ENCODE data around the gene MPND. TPM values are rescaled to one million over a fixed set of nuclear protein-coding genes. Genes with fewer than 3 reads are reported as not detected.
A peak's percentile ranks its signal among the peaks of the same experiment; 100 is the strongest.

Gene MPND
- total and polyA plus RNA-seq, 7 experiments from 2014 or later: 4.0 to 24.4 (median 14.9) TPM

DNA sequence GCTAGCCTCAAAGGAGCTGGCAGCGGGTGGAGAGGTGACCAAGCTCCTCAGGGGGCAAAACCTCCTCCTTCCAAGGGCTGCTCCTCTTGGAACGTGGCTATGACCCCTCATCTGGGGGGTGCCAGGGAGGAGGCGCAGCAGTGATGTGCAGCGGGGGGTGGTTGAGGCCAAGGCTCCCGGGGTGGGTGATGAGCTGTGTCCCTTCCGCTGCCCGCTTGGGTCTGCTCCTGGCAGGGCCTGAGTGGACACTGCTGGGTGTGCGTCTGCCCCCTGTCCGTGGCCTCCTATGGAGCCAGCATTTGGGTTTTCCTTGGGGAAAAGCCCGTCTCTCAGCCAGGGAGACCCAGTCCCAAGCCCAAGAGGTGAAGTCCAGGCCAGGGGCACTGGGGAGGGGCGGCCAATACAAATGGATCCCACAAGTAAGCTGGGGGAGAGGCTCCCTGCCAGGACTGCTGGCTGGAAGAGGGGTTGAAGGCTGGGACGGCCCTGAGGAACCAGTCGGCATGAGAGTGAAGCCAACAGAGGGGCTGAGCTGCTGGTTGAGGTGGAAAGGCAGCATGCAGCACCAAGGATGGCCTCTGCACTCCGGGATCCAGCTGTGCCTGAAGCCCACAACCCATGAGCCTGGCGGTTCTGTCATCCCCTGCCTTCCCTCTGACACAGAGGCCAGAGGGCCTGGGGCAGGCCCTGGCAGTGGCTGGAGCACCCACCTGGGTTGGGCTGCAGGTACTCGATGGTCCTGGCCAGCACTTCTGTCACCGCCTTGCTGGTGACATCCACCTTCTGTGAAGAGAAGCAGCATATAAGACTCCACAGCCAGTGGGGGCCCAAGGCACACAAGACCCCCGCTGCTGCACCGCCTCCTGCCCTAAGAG, 22.7 kb downstream of the MPND start:
- H3K27me3 ChIP-seq (ENCODE audit: control insufficient read depth in 2 of 2, insufficient read depth in 2 of 2, low read length in 2 of 2): no peaks in the 10 kb centered on the region
- H3K4me3 ChIP-seq (ENCODE audit: low read length): no peak overlapping the region
- H3K9me3 ChIP-seq (ENCODE audit: control insufficient read depth in 2 of 3, low read length in 3 of 3): no peaks in the 10 kb centered on the region
- Mint-ChIP-seq H3K4me1 (peaks cover 22 to 41% (median 28%) of the 10 kb centered on the region in 7 donors), H3K36me3 (peaks cover 0 to 4% (median 3%) of the 10 kb centered on the region in 5 donors), H3K27me3 (no peaks in the 10 kb centered on the region), H3K27ac (peak overlapping the region in 6 of 9 donors; percentile 30 to 65 (median 58)), H3K4me3 (peak overlapping the region in 2 of 10 donors; percentile 6 to 44), H3K9me3 (no peaks in the 10 kb centered on the region)
- ChIA-PET POLR2A (interaction anchor here (1.1 to 1.2 kb wide), 2 partner anchors 34 to 38 kb away, joined by 3 read pairs; partner anchors contain the start of gene SH3GL1), CTCF (interaction anchor here (0.9 to 1.0 kb wide), 2 partner anchors 35 to 36 kb away, joined by 3 read pairs; partner anchors contain the start of gene CHAF1A)
- H3K27ac ChIP-seq (ENCODE audit: low read depth, low read length): no peak overlapping the region
- intact Hi-C loops (cut with micrococcal nuclease): no loop called here
- H3K4me1 ChIP-seq (ENCODE audit: control insufficient read depth in 2 of 2, insufficient read depth in 2 of 2, low read length in 2 of 2): peaks cover 18 to 28% of the 10 kb centered on the region in 2 donors
- no peak for DNase-seq
- no peak for ATAC-seq
- peaks cover 0 to 70% (median 5%) of the 10 kb centered on the region in 3 experiments for H3K36me3 ChIP-seq (ENCODE audit: control insufficient read depth in 2 of 3, insufficient read depth in 3 of 3, low read length in 3 of 3)

- Histone ChIP-seq H3K4me3 (ENCODE audit: low read length) (no peak overlapping the region), H3K4me1 (ENCODE audit: control insufficient read depth in 2 of 2, insufficient read depth in 2 of 2, low read length in 2 of 2) (peaks cover 21 to 32% of the 10 kb centered on the region in 2 donors), H3K27ac (ENCODE audit: low read depth, low read length) (peak overlapping the region; percentile 8), H3K27me3 (ENCODE audit: control insufficient read depth in 2 of 2, insufficient read depth in 2 of 2, low read length in 2 of 2) (no peaks in the 10 kb centered on the region), H3K36me3 (ENCODE audit: control insufficient read depth in 2 of 3, insufficient read depth in 3 of 3, low read length in 3 of 3) (peaks cover 0 to 66% (median 5%) of the 10 kb centered on the region in 3 experiments), H3K9me3 (ENCODE audit: control insufficient read depth in 2 of 3, low read length in 3 of 3) (no peaks in the 10 kb centered on the region)
- ChIA-PET CTCF (no interaction called here), POLR2A (interaction anchor here (1.0 to 1.2 kb wide), 2 partner anchors 35 to 39 kb away, joined by 3 read pairs; partner anchors contain the start of gene CHAF1A)
- H3K27ac Mint-ChIP-seq: peak overlapping the region; percentile 30 to 95 (median 78)
- peaks cover 22 to 46% (median 31%) of the 10 kb centered on the region in 7 donors for H3K4me1 Mint-ChIP-seq
- intact Hi-C loops (cut with micrococcal nuclease): no loop called here
- ATAC-seq (no peak), DNase-seq (no peak)
- H3K4me3 Mint-ChIP-seq: peak overlapping the region in 2 of 10 donors; percentile 6 to 44
- H3K36me3 Mint-ChIP-seq: peaks cover 0 to 4% (median 3%) of the 10 kb centered on the region in 5 donors
- H3K27me3 Mint-ChIP-seq: no peaks in the 10 kb centered on the region
- H3K9me3 Mint-ChIP-seq: no peaks in the 10 kb centered on the region
Measured at GRCh38 chr19:4366666-4367335, 23.4 kb downstream of the MPND start.

GRCh38 chr19:4367336-4367723, 24.0 kb downstream of the MPND start:
- H3K36me3 ChIP-seq (ENCODE audit: control insufficient read depth in 2 of 3, insufficient read depth in 3 of 3, low read length in 3 of 3): peaks cover 0 to 61% (median 5%) of the 10 kb centered on the region in 3 experiments
- CTCF ChIA-PET: no interaction called here
- Mint-ChIP-seq H3K9me3 (no peaks in the 10 kb centered on the region), H3K27ac (peak overlapping the region in 7 of 9 donors; percentile 60 to 95 (median 92)), H3K27me3 (no peaks in the 10 kb centered on the region), H3K4me3 (peak overlapping the region in 1 of 10 donors; percentile 96), H3K36me3 (peaks cover 0 to 3% (median 0%) of the 10 kb centered on the region in 5 donors), H3K4me1 (peaks cover 22 to 51% (median 31%) of the 10 kb centered on the region in 7 donors)
- no peak overlapping the region for H3K27ac ChIP-seq (ENCODE audit: low read depth, low read length)
- H3K9me3 ChIP-seq (ENCODE audit: control insufficient read depth in 2 of 3, low read length in 3 of 3): no peaks in the 10 kb centered on the region
- peaks cover 21 to 32% of the 10 kb centered on the region in 2 donors for H3K4me1 ChIP-seq (ENCODE audit: control insufficient read depth in 2 of 2, insufficient read depth in 2 of 2, low read length in 2 of 2)
- POLR2A ChIA-PET: interaction anchor here (1.0 to 1.7 kb wide), 3 partner anchors 24 to 39 kb away, joined by 3 to 7 read pairs (median 3); partner anchors contain the start of genes CHAF1A and MPND
- no peak overlapping the region for H3K4me3 ChIP-seq (ENCODE audit: low read length)
- ATAC-seq: no peak
- intact Hi-C loops (cut with micrococcal nuclease): no loop called here
- H3K27me3 ChIP-seq (ENCODE audit: control insufficient read depth in 2 of 2, insufficient read depth in 2 of 2, low read length in 2 of 2): no peaks in the 10 kb centered on the region
- DNase-seq: no peak

- H3K27me3 Mint-ChIP-seq: no peaks in the 10 kb centered on the region
- ChIA-PET CTCF (no interaction called here), POLR2A (interaction anchor here (1.0 to 1.7 kb wide), 2 partner anchors 24 to 34 kb away, joined by 3 to 7 read pairs; partner anchors contain the start of genes CHAF1A and MPND)
- H3K36me3 Mint-ChIP-seq: peaks cover 0 to 3% (median 0%) of the 10 kb centered on the region in 5 donors
- ATAC-seq: no peak
- H3K27me3 ChIP-seq (ENCODE audit: control insufficient read depth in 2 of 2, insufficient read depth in 2 of 2, low read length in 2 of 2): no peaks in the 10 kb centered on the region
- no peaks in the 10 kb centered on the region for H3K9me3 Mint-ChIP-seq
- intact Hi-C loops (cut with micrococcal nuclease): loop anchor here in 1 of 2 donors (2.0 kb wide), 1 partner anchor 25 kb away; the partner anchor contains the start of gene MPND
- peaks cover 22 to 51% (median 35%) of the 10 kb centered on the region in 7 donors for H3K4me1 Mint-ChIP-seq
- no peaks in the 10 kb centered on the region for H3K9me3 ChIP-seq (ENCODE audit: control insufficient read depth in 2 of 3, low read length in 3 of 3)
- H3K27ac ChIP-seq (ENCODE audit: low read depth, low read length): peak overlapping the region; percentile 68
- H3K27ac Mint-ChIP-seq: peak overlapping the region in 8 of 9 donors; percentile 53 to 95 (median 85)
- H3K36me3 ChIP-seq (ENCODE audit: control insufficient read depth in 2 of 3, insufficient read depth in 3 of 3, low read length in 3 of 3): peaks cover 0 to 56% (median 5%) of the 10 kb centered on the region in 3 experiments
- no peak overlapping the region for H3K4me3 ChIP-seq (ENCODE audit: low read length)
- peaks cover 21 to 32% of the 10 kb centered on the region in 2 donors for H3K4me1 ChIP-seq (ENCODE audit: control insufficient read depth in 2 of 2, insufficient read depth in 2 of 2, low read length in 2 of 2)
- H3K4me3 Mint-ChIP-seq: peak overlapping the region in 6 of 10 donors; percentile 14 to 96 (median 46)
- no peak for DNase-seq
Measured at GRCh38 chr19:4367781-4368127, 24.4 kb downstream of the MPND start.

DNA sequence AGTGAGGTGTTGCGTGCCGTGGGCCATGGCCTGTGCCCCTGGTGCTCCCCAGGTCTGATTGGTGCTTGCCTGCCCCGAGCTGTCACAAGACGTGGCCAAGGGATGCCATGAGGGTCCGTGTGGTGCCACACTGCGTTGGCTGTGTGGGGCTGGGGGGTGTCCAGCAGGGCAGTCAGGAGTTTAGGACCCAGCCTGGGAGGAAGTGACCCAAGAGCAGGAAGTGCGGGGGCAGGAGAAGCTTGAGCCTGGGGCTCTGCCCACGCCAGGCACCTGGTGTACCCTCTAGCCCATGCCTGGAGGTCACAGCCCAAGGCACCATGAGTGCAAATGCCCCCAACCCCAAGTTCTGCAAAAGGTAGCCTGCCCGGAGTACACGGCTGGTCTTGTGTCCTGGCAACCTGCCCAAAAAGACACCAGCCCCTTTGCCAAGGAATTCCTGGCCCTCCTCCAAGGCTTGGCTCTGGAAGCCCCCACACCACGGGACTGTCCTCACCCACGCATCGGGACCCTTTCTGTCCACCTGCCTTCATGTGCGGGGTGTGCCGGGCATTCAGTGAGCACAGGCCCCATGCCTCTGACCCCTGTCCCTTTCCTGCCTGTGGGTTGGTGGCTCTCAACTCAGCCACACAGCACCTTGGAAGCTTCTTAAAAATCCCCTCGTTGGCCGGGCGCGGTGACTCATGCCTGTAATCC, 24.9 kb downstream of the MPND start:
- no peak for DNase-seq
- peaks cover 0 to 3% (median 0%) of the 10 kb centered on the region in 5 donors for H3K36me3 Mint-ChIP-seq
- H3K4me3 Mint-ChIP-seq: peak overlapping the region; percentile 87 to 97 (median 94)
- Histone ChIP-seq H3K9me3 (ENCODE audit: control insufficient read depth in 2 of 3, low read length in 3 of 3) (no peaks in the 10 kb centered on the region), H3K27me3 (ENCODE audit: control insufficient read depth in 2 of 2, insufficient read depth in 2 of 2, low read length in 2 of 2) (no peaks in the 10 kb centered on the region), H3K4me1 (ENCODE audit: control insufficient read depth in 2 of 2, insufficient read depth in 2 of 2, low read length in 2 of 2) (peaks cover 21 to 32% of the 10 kb centered on the region in 2 donors), H3K4me3 (ENCODE audit: low read length) (peak overlapping the region; percentile 76), H3K36me3 (ENCODE audit: control insufficient read depth in 2 of 3, insufficient read depth in 3 of 3, low read length in 3 of 3) (peaks cover 0 to 51% (median 5%) of the 10 kb centered on the region in 3 experiments), H3K27ac (ENCODE audit: low read depth, low read length) (peak overlapping the region; percentile 68)
- ChIA-PET CTCF (no interaction called here), POLR2A (interaction anchor here (1.0 to 2.5 kb wide), 3 partner anchors 25 to 34 kb away, joined by 3 to 29 read pairs (median 7); partner anchors contain the start of genes CHAF1A, MPND and SH3GL1)
- H3K27me3 Mint-ChIP-seq: no peaks in the 10 kb centered on the region
- no peak for ATAC-seq
- intact Hi-C loops (cut with micrococcal nuclease): loop anchor here in 1 of 2 donors (2.0 kb wide), 1 partner anchor 25 kb away; the partner anchor contains the start of gene MPND
- peak overlapping the region; percentile 85 to 95 (median 93) for H3K27ac Mint-ChIP-seq
- H3K9me3 Mint-ChIP-seq: no peaks in the 10 kb centered on the region
- H3K4me1 Mint-ChIP-seq: peaks cover 22 to 53% (median 37%) of the 10 kb centered on the region in 7 donors

Data from naive thymus-derived CD4-positive, alpha-beta T cell (primary cell).